Measurements from ENCODE around the gene NUDT22.

Gene NUDT22

GRCh38 chr11:64255135-64256128 is 29.4 kb downstream of the NUDT22 start:
- no peak for DNase-seq (ENCODE audit: low spot score)

- DNase-seq (ENCODE audit: low spot score): no peak
These were observed 30.2 kb downstream of the NUDT22 start for GRCh38 chr11:64256300-64256699.

GRCh38 chr11:64258356-64258755 is 32.3 kb downstream of the NUDT22 start:
- no peak for DNase-seq (ENCODE audit: low spot score)

- DNase-seq (ENCODE audit: low spot score): no peak
These were observed 33.0 kb downstream of the NUDT22 start for GRCh38 chr11:64258946-64259532.

GRCh38 chr11:64259533-64260067 is 33.5 kb downstream of the NUDT22 start:
- DNase-seq (ENCODE audit: low spot score): no peak

GRCh38 chr11:64260147-64260708 is 34.2 kb downstream of the NUDT22 start:
- DNase-seq (ENCODE audit: low spot score): no peak

GRCh38 chr11:64261556-64262080 is 35.5 kb downstream of the NUDT22 start:
- no peak for DNase-seq (ENCODE audit: low spot score)

- no peak for DNase-seq (ENCODE audit: low spot score)
These were observed 36.4 kb downstream of the NUDT22 start for GRCh38 chr11:64262271-64263002.

- peak; percentile 75 for DNase-seq (ENCODE audit: low spot score)
These were observed 37.2 kb downstream of the NUDT22 start for GRCh38 chr11:64263021-64263946.

GRCh38 chr11:64263947-64264317 is 37.9 kb downstream of the NUDT22 start:
- DNase-seq (ENCODE audit: low spot score): no peak

- no peak for DNase-seq (ENCODE audit: low spot score)
These were observed 38.3 kb downstream of the NUDT22 start for GRCh38 chr11:64264371-64264852.

GRCh38 chr11:64265176-64266160 is 39.4 kb downstream of the NUDT22 start:
- no peak for DNase-seq (ENCODE audit: low spot score)

GRCh38 chr11:64266339-64266738 is 40.3 kb downstream of the NUDT22 start:
- no peak for DNase-seq (ENCODE audit: low spot score)

- peak; percentile 30 for DNase-seq (ENCODE audit: low spot score)
These were observed 41.3 kb downstream of the NUDT22 start for GRCh38 chr11:64267207-64267945.

GRCh38 chr11:64268025-64268892 is 42.2 kb downstream of the NUDT22 start:
- peak; percentile 42 for DNase-seq (ENCODE audit: low spot score)

GRCh38 chr11:64268893-64269539 is 42.9 kb downstream of the NUDT22 start:
- peak; percentile 21 for DNase-seq (ENCODE audit: low spot score)
